Measurements from ENCODE around the gene IQGAP2.

IQGAP2 gene

GRCh38 chr5:76487821-76488220, 84.7 kb downstream of the IQGAP2 start:
- no peaks in the 10 kb centered on the region for H3K27me3 ChIP-seq (ENCODE audit: insufficient read depth, insufficient read length)
- peaks cover 5% of the 10 kb centered on the region for H3K4me1 ChIP-seq (ENCODE audit: insufficient read depth, insufficient read length)
- TF ChIP-seq SUZ12 (IDR thresholded peaks at IDR 0.05; ENCODE audit: extremely low read depth, insufficient read depth, insufficient read length) (no peak), YY1 (IDR thresholded peaks at IDR 0.05; ENCODE audit: insufficient read depth, insufficient read length) (no peak), ZNF274 (IDR thresholded peaks at IDR 0.05; ENCODE audit: low read depth, low read length) (no peak)
- no peak for DNase-seq (ENCODE audit: low read depth, low spot score)
- H3K36me3 ChIP-seq (ENCODE audit: insufficient read depth, insufficient read length, low read length): no peaks in the 10 kb centered on the region
- H3K4me3 ChIP-seq (ENCODE audit: insufficient read length, low read depth): no peak overlapping the region
- no peaks in the 10 kb centered on the region for H3K9me3 ChIP-seq (ENCODE audit: insufficient read depth, low read length)
- no peak overlapping the region for H3K9ac ChIP-seq (ENCODE audit: insufficient read length, low read depth)

DNA sequence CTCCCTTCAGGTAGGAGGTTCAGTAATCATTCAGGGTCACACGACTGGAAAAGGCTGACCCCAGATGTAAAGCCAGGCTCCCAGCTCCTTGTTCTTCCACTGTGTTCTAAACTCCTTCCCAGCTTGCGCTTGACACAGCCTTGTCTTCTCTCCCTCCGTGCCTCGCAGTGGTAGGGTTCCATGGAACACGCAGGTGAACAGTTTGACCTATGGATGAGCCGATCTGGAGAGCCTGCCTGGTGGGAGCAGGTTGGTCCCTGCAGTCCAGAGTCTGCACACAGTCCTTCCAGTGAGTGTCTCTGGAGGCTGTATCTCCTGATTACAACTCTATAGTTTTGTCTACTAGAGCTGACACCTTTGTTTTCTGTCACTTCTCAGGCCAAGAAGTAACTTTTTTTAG, 85.9 kb downstream of the IQGAP2 start:
- H3K9me3 ChIP-seq (ENCODE audit: insufficient read depth, low read length): no peaks in the 10 kb centered on the region
- H3K27me3 ChIP-seq (ENCODE audit: insufficient read depth, insufficient read length): no peaks in the 10 kb centered on the region
- no peak for DNase-seq (ENCODE audit: low read depth, low spot score)
- no peaks in the 10 kb centered on the region for H3K36me3 ChIP-seq (ENCODE audit: insufficient read depth, insufficient read length, low read length)
- TF ChIP-seq SUZ12 (IDR thresholded peaks at IDR 0.05; ENCODE audit: extremely low read depth, insufficient read depth, insufficient read length) (no peak), YY1 (IDR thresholded peaks at IDR 0.05; ENCODE audit: insufficient read depth, insufficient read length) (no peak), ZNF274 (IDR thresholded peaks at IDR 0.05; ENCODE audit: low read depth, low read length) (no peak)
- no peak overlapping the region for H3K4me3 ChIP-seq (ENCODE audit: insufficient read length, low read depth)
- peaks cover 7% of the 10 kb centered on the region for H3K4me1 ChIP-seq (ENCODE audit: insufficient read depth, insufficient read length)
- no peak overlapping the region for H3K9ac ChIP-seq (ENCODE audit: insufficient read length, low read depth)

- H3K4me1 ChIP-seq (ENCODE audit: insufficient read depth, insufficient read length): peaks cover 7% of the 10 kb centered on the region
- no peak overlapping the region for H3K9ac ChIP-seq (ENCODE audit: insufficient read length, low read depth)
- TF ChIP-seq ZNF274 (IDR thresholded peaks at IDR 0.05; ENCODE audit: low read depth, low read length): no peak
- TF ChIP-seq SUZ12 (IDR thresholded peaks at IDR 0.05; ENCODE audit: extremely low read depth, insufficient read depth, insufficient read length): no peak
- no peak for TF ChIP-seq YY1 (IDR thresholded peaks at IDR 0.05; ENCODE audit: insufficient read depth, insufficient read length)
- no peak overlapping the region for H3K4me3 ChIP-seq (ENCODE audit: insufficient read length, low read depth)
- DNase-seq (ENCODE audit: low read depth, low spot score): peak; percentile 44
- H3K27me3 ChIP-seq (ENCODE audit: insufficient read depth, insufficient read length): no peaks in the 10 kb centered on the region
- H3K9me3 ChIP-seq (ENCODE audit: insufficient read depth, low read length): no peaks in the 10 kb centered on the region
- H3K36me3 ChIP-seq (ENCODE audit: insufficient read depth, insufficient read length, low read length): no peaks in the 10 kb centered on the region
These were observed 87.0 kb downstream of the IQGAP2 start for GRCh38 chr5:76489877-76490688.

GRCh38 chr5:76490960-76491359, 87.9 kb downstream of the IQGAP2 start:
- Histone ChIP-seq H3K36me3 (ENCODE audit: insufficient read depth, insufficient read length, low read length) (no peaks in the 10 kb centered on the region), H3K27me3 (ENCODE audit: insufficient read depth, insufficient read length) (no peaks in the 10 kb centered on the region), H3K9ac (ENCODE audit: insufficient read length, low read depth) (no peak overlapping the region), H3K4me3 (ENCODE audit: insufficient read length, low read depth) (no peak overlapping the region), H3K9me3 (ENCODE audit: insufficient read depth, low read length) (no peaks in the 10 kb centered on the region), H3K4me1 (ENCODE audit: insufficient read depth, insufficient read length) (peaks cover 7% of the 10 kb centered on the region)
- TF ChIP-seq ZNF274 (IDR thresholded peaks at IDR 0.05; ENCODE audit: low read depth, low read length) (no peak), YY1 (IDR thresholded peaks at IDR 0.05; ENCODE audit: insufficient read depth, insufficient read length) (no peak), SUZ12 (IDR thresholded peaks at IDR 0.05; ENCODE audit: extremely low read depth, insufficient read depth, insufficient read length) (no peak)
- DNase-seq (ENCODE audit: low read depth, low spot score): no peak

- no peaks in the 10 kb centered on the region for H3K36me3 ChIP-seq (ENCODE audit: insufficient read depth, insufficient read length, low read length)
- no peak for TF ChIP-seq SUZ12 (IDR thresholded peaks at IDR 0.05; ENCODE audit: extremely low read depth, insufficient read depth, insufficient read length)
- no peak for TF ChIP-seq ZNF274 (IDR thresholded peaks at IDR 0.05; ENCODE audit: low read depth, low read length)
- TF ChIP-seq YY1 (IDR thresholded peaks at IDR 0.05; ENCODE audit: insufficient read depth, insufficient read length): no peak
- H3K4me3 ChIP-seq (ENCODE audit: insufficient read length, low read depth): no peak overlapping the region
- no peaks in the 10 kb centered on the region for H3K27me3 ChIP-seq (ENCODE audit: insufficient read depth, insufficient read length)
- no peak for DNase-seq (ENCODE audit: low read depth, low spot score)
- H3K9me3 ChIP-seq (ENCODE audit: insufficient read depth, low read length): no peaks in the 10 kb centered on the region
- peaks cover 11% of the 10 kb centered on the region for H3K4me1 ChIP-seq (ENCODE audit: insufficient read depth, insufficient read length)
- no peak overlapping the region for H3K9ac ChIP-seq (ENCODE audit: insufficient read length, low read depth)
These were observed 89.7 kb downstream of the IQGAP2 start for GRCh38 chr5:76492819-76493189.

- no peak for TF ChIP-seq SUZ12 (IDR thresholded peaks at IDR 0.05; ENCODE audit: extremely low read depth, insufficient read depth, insufficient read length)
- TF ChIP-seq YY1 (IDR thresholded peaks at IDR 0.05; ENCODE audit: insufficient read depth, insufficient read length): no peak
- no peak for TF ChIP-seq ZNF274 (IDR thresholded peaks at IDR 0.05; ENCODE audit: low read depth, low read length)
- Histone ChIP-seq H3K4me1 (ENCODE audit: insufficient read depth, insufficient read length) (peaks cover 11% of the 10 kb centered on the region), H3K27me3 (ENCODE audit: insufficient read depth, insufficient read length) (no peaks in the 10 kb centered on the region), H3K9ac (ENCODE audit: insufficient read length, low read depth) (no peak overlapping the region), H3K4me3 (ENCODE audit: insufficient read length, low read depth) (no peak overlapping the region), H3K36me3 (ENCODE audit: insufficient read depth, insufficient read length, low read length) (no peaks in the 10 kb centered on the region), H3K9me3 (ENCODE audit: insufficient read depth, low read length) (no peaks in the 10 kb centered on the region)
- DNase-seq (ENCODE audit: low read depth, low spot score): no peak
These were observed 90.2 kb downstream of the IQGAP2 start for GRCh38 chr5:76493190-76493837.

DNA sequence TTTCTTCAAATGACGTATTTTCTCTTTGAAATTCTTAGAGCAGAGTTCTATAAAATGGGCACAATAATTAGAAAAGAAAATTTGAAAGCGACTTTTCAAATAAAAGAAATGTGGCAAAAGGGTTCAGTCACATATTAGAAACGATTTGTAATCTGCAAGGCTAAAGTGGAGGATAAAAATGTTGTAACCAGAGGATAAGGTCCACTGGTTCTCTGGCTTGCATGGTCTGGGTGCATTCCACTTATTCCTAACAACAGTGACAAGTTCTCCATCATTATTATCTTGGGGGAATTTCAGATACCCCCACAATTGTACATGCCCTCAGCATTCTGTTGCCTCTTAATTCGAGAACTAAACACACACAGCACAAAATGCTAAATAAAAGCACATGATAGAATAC, 91.1 kb downstream of the IQGAP2 start:
- TF ChIP-seq YY1 (IDR thresholded peaks at IDR 0.05; ENCODE audit: insufficient read depth, insufficient read length): no peak
- no peak for TF ChIP-seq SUZ12 (IDR thresholded peaks at IDR 0.05; ENCODE audit: extremely low read depth, insufficient read depth, insufficient read length)
- no peak for TF ChIP-seq ZNF274 (IDR thresholded peaks at IDR 0.05; ENCODE audit: low read depth, low read length)
- peaks cover 11% of the 10 kb centered on the region for H3K4me1 ChIP-seq (ENCODE audit: insufficient read depth, insufficient read length)
- H3K9me3 ChIP-seq (ENCODE audit: insufficient read depth, low read length): no peaks in the 10 kb centered on the region

More for the DNA sequence above, 91.1 kb downstream of the IQGAP2 start:
- Histone ChIP-seq H3K36me3 (ENCODE audit: insufficient read depth, insufficient read length, low read length) (no peaks in the 10 kb centered on the region), H3K4me3 (ENCODE audit: insufficient read length, low read depth) (no peak overlapping the region), H3K27me3 (ENCODE audit: insufficient read depth, insufficient read length) (no peaks in the 10 kb centered on the region), H3K9ac (ENCODE audit: insufficient read length, low read depth) (no peak overlapping the region)
- no peak for DNase-seq (ENCODE audit: low read depth, low spot score)
